ENCODE measurements around the gene CCDC77.

GRCh38 chr12:449203-449602, 47.8 kb downstream of the CCDC77 start:
- TF ChIP-seq CTCF (conservative IDR thresholded peaks at IDR 0.05; ENCODE audit: low read length): no peak
- no peak for TF ChIP-seq EZH2phosphoT487 (IDR thresholded peaks at IDR 0.05; ENCODE audit: borderline replicate concordance)
